Muscle layer of colon (tissue), 2 donors: ENCODE data around the gene VASH1.
A peak's percentile ranks its signal among the peaks of the same experiment; 100 is the strongest.

Experiments
- H3K27ac ChIP-seq: one replicate; pipeline ENCODE4 v1.7.0; 2013; ENCODE audit warnings: low read depth, mild to moderate bottlenecking, low read length, moderate library complexity
- H3K27me3 ChIP-seq, 2 donors: one replicate each; pipeline ENCODE4 v1.7.0; 2013; ENCODE audit warnings: low read length in 2 of 2, mild to moderate bottlenecking in 2 of 2; ENCODE audit not compliant: insufficient read depth in 2 of 2, control insufficient read depth in 1 of 2
- H3K36me3 ChIP-seq: one replicate; pipeline ENCODE4 v1.7.0; 2013; ENCODE audit warnings: mild to moderate bottlenecking, low read length; ENCODE audit not compliant: insufficient read depth
- H3K4me1 ChIP-seq: one replicate; pipeline ENCODE4 v1.7.0; 2013; ENCODE audit warnings: mild to moderate bottlenecking, low read length; ENCODE audit not compliant: insufficient read depth
- H3K4me3 ChIP-seq, 2 donors: one replicate each; pipeline ENCODE4 v1.7.0; 2013; ENCODE audit warnings: low read length in 2 of 2, low read depth in 1 of 2, mild to moderate bottlenecking in 1 of 2, moderate library complexity in 1 of 2
- H3K9ac ChIP-seq: one replicate; pipeline ENCODE4 v1.7.0; 2013; ENCODE audit warnings: low read length
- H3K9me3 ChIP-seq: one replicate; pipeline ENCODE4 v1.7.0; 2013; ENCODE audit warnings: mild to moderate bottlenecking, low read length
- donor health status: abdominal sarcoma.
- donor health status: Adenocarcinoma of cecum.

VASH1 gene

GRCh38 chr14:76810525-76810924, 49.3 kb downstream of the VASH1 start:
- no peaks in the 10 kb centered on the region for H3K27me3 ChIP-seq
- peaks cover 9% of the 10 kb centered on the region for H3K4me1 ChIP-seq
- no peak overlapping the region for H3K27ac ChIP-seq
- peak overlapping the region in 1 of 2 donors; percentile 54 for H3K4me3 ChIP-seq
- no peaks in the 10 kb centered on the region for H3K9me3 ChIP-seq
- H3K9ac ChIP-seq = no peak overlapping the region
- H3K36me3 ChIP-seq = peaks cover 34% of the 10 kb centered on the region

- Histone ChIP-seq H3K9me3 (no peaks in the 10 kb centered on the region), H3K4me1 (peaks cover 9% of the 10 kb centered on the region), H3K4me3 (peak overlapping the region in 1 of 2 donors; percentile 54), H3K36me3 (peaks cover 29% of the 10 kb centered on the region), H3K27ac (no peak overlapping the region), H3K9ac (no peak overlapping the region), H3K27me3 (no peaks in the 10 kb centered on the region)
Measured at GRCh38 chr14:76810953-76811400, 49.7 kb downstream of the VASH1 start.

DNA sequence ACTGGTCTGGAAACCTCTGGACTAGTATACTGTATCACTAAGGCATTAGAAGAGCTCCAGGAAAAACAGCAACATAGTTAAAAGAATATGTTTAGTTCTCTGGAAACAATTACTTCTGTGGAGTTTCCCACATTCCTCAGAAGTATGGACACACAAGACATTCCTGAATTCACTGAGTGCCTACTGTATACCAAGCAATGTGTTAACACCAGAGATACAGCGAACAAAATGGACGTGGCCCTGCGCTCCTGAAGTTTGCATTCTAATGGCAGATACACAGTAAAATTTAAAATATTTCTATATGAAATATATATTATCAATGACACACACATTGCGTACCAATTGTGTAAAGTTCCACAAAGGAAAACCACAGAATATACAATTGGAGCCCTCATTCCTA, 50.3 kb downstream of the VASH1 start:
- H3K9ac ChIP-seq = no peak overlapping the region
- peaks cover 23% of the 10 kb centered on the region for H3K36me3 ChIP-seq

GRCh38 chr14:76812093-76812421, 50.8 kb downstream of the VASH1 start:
- Histone ChIP-seq H3K9me3 (no peaks in the 10 kb centered on the region), H3K9ac (peak overlapping the region; percentile 8), H3K36me3 (peaks cover 18% of the 10 kb centered on the region)

More for the DNA sequence above, 50.3 kb downstream of the VASH1 start:
- Histone ChIP-seq H3K4me3 (peak overlapping the region; percentile 55 to 57), H3K27me3 (no peaks in the 10 kb centered on the region), H3K9me3 (no peaks in the 10 kb centered on the region), H3K4me1 (peaks cover 9% of the 10 kb centered on the region), H3K27ac (no peak overlapping the region)

GRCh38 chr14:76812422-76813383, 51.4 kb downstream of the VASH1 start, which contains the start of gene ANGEL1:
TSS of gene ANGEL1 (minus strand) at chr14:76812882. CDS start at chr14:76812827, 55 bp downstream.
- peaks cover 12% of the 10 kb centered on the region for H3K36me3 ChIP-seq
- peak within 1 kb of the TSS; percentile 54 for H3K27ac ChIP-seq
- H3K4me3 ChIP-seq = peak within 1 kb of the TSS; percentile 55 to 57
- peaks cover 9% of the 10 kb centered on the region for H3K4me1 ChIP-seq
- H3K9me3 ChIP-seq = no peaks in the 10 kb centered on the region
- peak within 1 kb of the TSS; percentile 8 for H3K9ac ChIP-seq
- H3K27me3 ChIP-seq = no peaks in the 10 kb centered on the region

More at GRCh38 chr14:76812093-76812421, 50.8 kb downstream of the VASH1 start:
- Histone ChIP-seq H3K27ac (peak overlapping the region; percentile 54), H3K27me3 (no peaks in the 10 kb centered on the region), H3K4me3 (peak overlapping the region; percentile 55 to 57), H3K4me1 (peaks cover 9% of the 10 kb centered on the region)

- no peak overlapping the region for H3K27ac ChIP-seq
- no peaks in the 10 kb centered on the region for H3K36me3 ChIP-seq
- H3K4me1 ChIP-seq = peaks cover 9% of the 10 kb centered on the region
- no peaks in the 10 kb centered on the region for H3K27me3 ChIP-seq
- H3K4me3 ChIP-seq = no peak overlapping the region
- no peaks in the 10 kb centered on the region for H3K9me3 ChIP-seq
- H3K9ac ChIP-seq = no peak overlapping the region
Measured at GRCh38 chr14:76814726-76815645, 53.7 kb downstream of the VASH1 start.

DNA sequence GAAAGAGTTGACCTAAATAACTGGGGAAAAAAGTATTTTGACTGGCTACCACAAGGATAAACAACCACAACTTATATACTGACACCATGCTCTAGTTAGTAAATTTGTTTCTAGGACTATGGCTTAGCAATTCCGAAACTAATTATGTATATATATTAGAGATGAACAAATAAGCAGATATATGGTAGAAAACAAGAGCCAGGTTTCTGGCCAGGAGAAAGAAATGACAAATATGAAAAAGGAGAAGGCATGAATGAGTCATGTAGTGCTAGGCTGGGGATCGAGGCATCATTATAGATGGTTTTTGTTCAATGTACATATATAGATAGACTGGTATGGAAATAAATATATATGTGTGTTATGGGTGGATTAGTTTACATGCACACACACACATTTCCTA, 59.4 kb downstream of the VASH1 start:
- H3K36me3 ChIP-seq = no peaks in the 10 kb centered on the region
- no peaks in the 10 kb centered on the region for H3K9me3 ChIP-seq
- H3K4me3 ChIP-seq = no peak overlapping the region
- H3K27ac ChIP-seq = no peak overlapping the region
- no peaks in the 10 kb centered on the region for H3K4me1 ChIP-seq
- H3K27me3 ChIP-seq = no peaks in the 10 kb centered on the region
- H3K9ac ChIP-seq = no peak overlapping the region

DNA sequence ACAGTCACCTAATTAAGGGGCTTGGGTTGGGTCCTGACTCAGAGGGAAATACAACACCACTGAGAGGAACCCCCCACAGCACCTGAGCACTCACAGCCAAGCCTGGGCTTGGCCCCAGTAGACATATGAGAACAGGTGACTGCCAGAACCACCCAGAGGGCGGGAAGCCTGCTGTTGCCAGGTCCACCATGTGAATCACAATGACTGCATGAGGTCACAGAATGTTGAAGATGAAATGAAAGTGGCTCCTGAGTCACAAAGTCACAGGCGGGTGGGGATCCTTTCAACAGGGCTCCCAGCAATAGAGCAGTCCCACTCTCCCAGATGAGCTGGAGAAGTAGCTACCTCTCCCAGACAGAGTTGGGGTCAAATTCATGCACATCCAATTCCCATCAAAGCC, 64.9 kb downstream of the VASH1 start, which contains the start of gene LRRC74A:
Gene LRRC74A, plus strand, starts transcription at position 287 of the 400 bp plus-strand sequence. CDS start 290 bp downstream, outside the sequence.
- Histone ChIP-seq H3K9me3 (no peaks in the 10 kb centered on the region), H3K9ac (no peak within 1 kb of the TSS), H3K4me3 (no peak within 1 kb of the TSS), H3K27me3 (no peaks in the 10 kb centered on the region), H3K4me1 (peaks cover 3% of the 10 kb centered on the region), H3K36me3 (no peaks in the 10 kb centered on the region), H3K27ac (no peak within 1 kb of the TSS)

GRCh38 chr14:76827696-76828296, 66.5 kb downstream of the VASH1 start:
- Histone ChIP-seq H3K27ac (no peak overlapping the region), H3K9me3 (no peaks in the 10 kb centered on the region), H3K36me3 (no peaks in the 10 kb centered on the region), H3K27me3 (no peaks in the 10 kb centered on the region), H3K4me3 (peak overlapping the region in 1 of 2 donors; percentile 48), H3K9ac (peak overlapping the region; percentile 36), H3K4me1 (peaks cover 3% of the 10 kb centered on the region)

GRCh38 chr14:76828339-76829012, 67.2 kb downstream of the VASH1 start:
- Histone ChIP-seq H3K36me3 (no peaks in the 10 kb centered on the region), H3K9ac (peak overlapping the region; percentile 36), H3K4me3 (peak overlapping the region in 1 of 2 donors; percentile 48)

More at GRCh38 chr14:76828339-76829012, 67.2 kb downstream of the VASH1 start:
- no peak overlapping the region for H3K27ac ChIP-seq
- no peaks in the 10 kb centered on the region for H3K27me3 ChIP-seq
- peaks cover 3% of the 10 kb centered on the region for H3K4me1 ChIP-seq
- no peaks in the 10 kb centered on the region for H3K9me3 ChIP-seq
